OCI-M1 (cell line): ENCODE measurements around the gene NKX6-2.

Experiments
- DNase-seq: peaks from one replicate; lab custom pipeline; 2025; lab: John Stamatoyannopoulos, UW

NKX6-2 gene

GRCh38 chr10:132737390-132738048 lies 48.4 kb downstream of the NKX6-2 start:
- no peak for DNase-seq

- DNase-seq, result no peak
Measured at GRCh38 chr10:132735923-132736391, 50.0 kb downstream of the NKX6-2 start.

- DNase-seq, result no peak
Measured at GRCh38 chr10:132735341-132735775, 50.6 kb downstream of the NKX6-2 start.

- DNase-seq, result no peak
Measured at GRCh38 chr10:132733926-132734325, 52.0 kb downstream of the NKX6-2 start.
